Heart right ventricle (tissue), 16 donors: ENCODE results near the gene NUP85. TPM values are rescaled to one million over a fixed set of nuclear protein-coding genes. Genes with fewer than 3 reads are reported as not detected.
"Not testable (repeated sequence)": the region's sequence is repeated elsewhere in the genome, so short reads cannot be mapped to it uniquely, and the experiment has no call there.

ENCODE experiments used
- ATAC-seq, 8 donors: fragments of 200-7000 bp; cut with Tn5 transposase; one replicate each; pipeline ENCODE4 v1.9.1; 2020; ENCODE audit warnings: mild to moderate bottlenecking in 8 of 8, moderate library complexity in 8 of 8, moderate number of reproducible peaks in 1 of 8
- DNase-seq, 2 donors: peaks; one replicate each; pipeline ENCODE4 v3.0.0-alpha.2; 2020
- H3K27ac ChIP-seq, 10 donors: fragments of 200-600 bp; sonication (generic) in 2 of 10; one replicate each; pipeline versions ENCODE4 v1.5.0 to v1.8.0; 2020 to 2022; ENCODE audit warnings: mild to moderate bottlenecking in 3 of 10
- H3K27me3 ChIP-seq, 7 donors: fragments of 200-600 bp; one replicate each; pipeline ENCODE4 v1.8.0; 2021 to 2022; ENCODE audit warnings: mild to moderate bottlenecking in 2 of 7
- H3K36me3 ChIP-seq, 9 donors: fragments of 200-600 bp; sonication (generic) in 1 of 9; one replicate each; pipeline versions ENCODE4 v1.5.0 to v1.8.0; 2020 to 2022; ENCODE audit warnings: mild to moderate bottlenecking in 2 of 9
- H3K4me1 ChIP-seq, 9 donors: fragments of 200-600 bp; sonication (generic) in 1 of 9; one replicate each; pipeline versions ENCODE4 v1.5.0 to v1.8.0; 2020 to 2022; ENCODE audit warnings: mild to moderate bottlenecking in 4 of 9
- H3K4me3 ChIP-seq, 10 donors: fragments of 200-600 bp; sonication (generic) in 2 of 10; one replicate each; pipeline versions ENCODE4 v1.5.0 to v1.8.0; 2020 to 2022; ENCODE audit warnings: mild to moderate bottlenecking in 7 of 10, moderate library complexity in 2 of 10
- H3K9me3 ChIP-seq, 11 donors: fragments of 200-600 bp in 10 of 11; sonication (generic) in 2 of 11; one replicate each; pipeline versions ENCODE4 v1.5.0 to v1.8.0; 2013 to 2022; ENCODE audit warnings: mild to moderate bottlenecking in 2 of 11, control low read depth in 1 of 11, moderate library complexity in 1 of 11
- WGBS, 2 donors: extraction: QIAGEN DNeasy Blood & Tissue Kit; methylation state at CpG; one replicate each; pipeline ENCODE4 v1.1.7; 2013; ENCODE audit warnings: inconsistent platforms in 1 of 2; 5-methylcytosine and 5-hydroxymethylcytosine counted together
- intact Hi-C, 10 donors: fragments of 100-400 bp; cut with DNase I; formaldehyde crosslinking; loops; one replicate each; pipeline versions ENCODE4 v1.11.1 to v1.14.2; 2022
- polyA plus RNA-seq, 2 donors: library from polyadenylated mRNA; stranded (reverse); fragments of 200-250 nt; gene quantifications; one replicate each; pipeline ENCODE4 v1.2.3, GENCODE V29; 2013
- total RNA-seq, 10 donors: library from RNA; stranded (reverse); fragmentation: NEBNext Ultra II Directional in 3 of 10; extraction: Animal tissue kit (Norgen Biotek cat#: 25700) in 3 of 10; gene quantifications; one replicate each; pipeline versions ENCODE4 v1.2.1 to v1.2.4, GENCODE V29; 2021 to 2023
- TF ChIP-seq, protein P1 (sequence below), 9 donors: fragments of 200-600 bp; sonication (generic) in 2 of 9; IDR thresholded peaks; one replicate each; pipeline versions ENCODE4 v1.5.0 to v1.8.0; 2021 to 2022; ENCODE audit warnings: antibody characterized with exemption in 9 of 9, mild to moderate bottlenecking in 5 of 9, moderate library complexity in 1 of 9
- donor health status: Arrhythmogenic right ventricular cardiomyopathy.
- donor health status: ischemic (EF 13 %, LVEDD 7.1; RV severe dilation, severe dysfunction).
- donor health status: healthy with polysubstance abuse.
- donor health status: DM: no; HTN: yes; CAD: no.
- donor health status: DM: no; HTN: no; CAD: no.
- donor health status: ischemic (EF 25% LVEDD 6.9; RV normal size, moderate dysfunction).
- donor health status: ischemic (EF 25% LVEDD 5.7; RV mildly dilated, moderate dysfunction).
- donor health status: healthy.
- donor health status: DM: yes; HTN: yes; CAD: no.
- donor health status: Ischemic cardiomyopathy.
- donor health status: ischemic (EF 35%, LVEDD 5.7; RV mildly dilated, moderate dysfunction).
- donor health status: nonischemic (EF 11% LVEDD 7.7; RV severe dilation, severe dysfunction).
- donor health status: DM: yes; HTN: yes; CAD: no.
- donor health status: PGD.
- donor health status: ischemic (EF 29% LVEDD 5.4; RV normal size, mild dysfunction).
- donor health status: nonischemic (EF 23%, LVEDD 6.1; RV moderate dilation, normal function).

The NUP85 gene
- total and polyA plus RNA-seq, 12 donors: 16.2 to 39.0 (median 23.3) TPM

DNA sequence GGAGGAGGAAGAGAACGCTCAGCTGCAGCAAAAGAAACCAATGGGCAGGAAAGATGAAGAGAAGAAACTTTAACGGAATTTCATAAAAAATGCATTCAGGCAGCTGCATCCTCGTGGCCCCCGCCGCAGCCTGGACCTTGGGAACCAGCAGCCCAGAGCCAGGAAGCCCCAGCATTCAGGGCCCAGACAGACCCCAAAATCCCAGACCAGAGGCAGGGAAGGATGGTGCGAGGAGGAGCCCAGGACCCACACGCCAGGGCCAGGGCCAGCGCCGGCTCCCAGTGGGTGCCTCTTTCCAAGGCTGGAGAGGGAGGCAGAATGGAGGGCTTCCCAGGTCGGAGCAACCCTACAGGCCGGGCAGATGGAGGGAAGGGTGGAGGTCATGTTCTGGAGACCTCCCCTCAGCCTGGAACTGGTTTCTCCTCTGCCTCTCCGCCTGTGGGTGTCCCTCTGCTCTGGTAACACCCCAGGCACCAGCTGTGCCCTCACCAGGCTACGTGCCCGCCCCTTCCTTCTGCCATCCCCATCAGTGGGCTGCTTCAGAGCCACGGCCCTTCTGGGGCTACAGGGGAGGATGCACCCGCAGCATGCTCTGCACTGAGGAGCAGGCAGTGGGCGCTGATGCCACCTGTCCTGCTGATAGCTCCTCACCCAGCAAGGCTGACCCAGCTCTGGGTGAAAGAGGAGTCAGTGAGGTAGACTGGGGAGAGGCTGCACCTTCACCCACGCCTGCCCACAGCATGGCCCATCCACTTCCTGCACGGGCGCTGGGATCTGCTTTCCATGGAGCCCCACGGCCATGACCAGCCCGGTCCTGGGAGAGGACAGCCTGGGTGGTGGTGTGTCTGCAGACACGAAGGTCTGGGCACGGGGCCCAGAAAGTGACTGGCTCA is 66.7 kb downstream of the NUP85 start:
- Histone ChIP-seq H3K27ac (peak overlapping the region in 9 of 10 donors; percentile 81 to 98 (median 90)), H3K9me3 (no peaks in the 10 kb centered on the region), H3K4me1 (peaks cover 4 to 49% (median 37%) of the 10 kb centered on the region in 9 donors), H3K27me3 (no peaks in the 10 kb centered on the region), H3K4me3 (peak overlapping the region; percentile 65 to 100 (median 96)), H3K36me3 (peaks cover 0 to 27% (median 0%) of the 10 kb centered on the region in 9 donors)
- peak in 6 of 8 donors; percentile 20 to 63 (median 26) for ATAC-seq
- peak in 1 of 2 donors; percentile 70 for DNase-seq
- intact Hi-C loops: loop anchor here in 4 of 10 donors (2.0 to 5.0 kb wide), 3 partner anchors 17 to 140 kb away; partner anchors contain the start of genes GRB2 (in 1 of the 4) and SLC25A19 (in 1 of the 4)
- 53 to 59% methylated on average over 24 of the region's 24 CpGs for WGBS, 2 donors
- TF ChIP-seq, protein P1, sequence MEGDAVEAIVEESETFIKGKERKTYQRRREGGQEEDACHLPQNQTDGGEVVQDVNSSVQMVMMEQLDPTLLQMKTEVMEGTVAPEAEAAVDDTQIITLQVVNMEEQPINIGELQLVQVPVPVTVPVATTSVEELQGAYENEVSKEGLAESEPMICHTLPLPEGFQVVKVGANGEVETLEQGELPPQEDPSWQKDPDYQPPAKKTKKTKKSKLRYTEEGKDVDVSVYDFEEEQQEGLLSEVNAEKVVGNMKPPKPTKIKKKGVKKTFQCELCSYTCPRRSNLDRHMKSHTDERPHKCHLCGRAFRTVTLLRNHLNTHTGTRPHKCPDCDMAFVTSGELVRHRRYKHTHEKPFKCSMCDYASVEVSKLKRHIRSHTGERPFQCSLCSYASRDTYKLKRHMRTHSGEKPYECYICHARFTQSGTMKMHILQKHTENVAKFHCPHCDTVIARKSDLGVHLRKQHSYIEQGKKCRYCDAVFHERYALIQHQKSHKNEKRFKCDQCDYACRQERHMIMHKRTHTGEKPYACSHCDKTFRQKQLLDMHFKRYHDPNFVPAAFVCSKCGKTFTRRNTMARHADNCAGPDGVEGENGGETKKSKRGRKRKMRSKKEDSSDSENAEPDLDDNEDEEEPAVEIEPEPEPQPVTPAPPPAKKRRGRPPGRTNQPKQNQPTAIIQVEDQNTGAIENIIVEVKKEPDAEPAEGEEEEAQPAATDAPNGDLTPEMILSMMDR (IDR thresholded peaks at IDR 0.05): no peak

DNA sequence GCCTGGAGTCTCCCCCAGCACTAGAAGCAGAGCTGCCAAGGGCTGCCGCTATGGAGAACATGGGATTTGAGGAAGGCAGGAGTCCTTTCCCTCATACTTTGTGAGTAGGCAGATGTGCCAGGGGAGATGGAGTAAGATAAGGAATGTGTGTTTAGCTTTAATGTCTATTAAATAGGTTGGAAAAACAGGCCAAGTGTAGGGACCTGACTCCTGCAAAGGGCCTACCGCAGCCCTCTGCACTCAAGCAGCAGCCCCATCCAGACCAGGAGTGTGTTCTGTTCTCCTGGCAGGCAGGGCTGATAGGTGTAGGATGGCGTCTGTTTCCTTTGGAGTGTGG is 67.3 kb downstream of the NUP85 start:
- peaks cover 4 to 43% (median 31%) of the 10 kb centered on the region in 9 donors for H3K4me1 ChIP-seq
- 48 to 59% methylated on average over 3 of the region's 3 CpGs for WGBS, 2 donors
- H3K4me3 ChIP-seq: peak overlapping the region in 1 of 10 donors; percentile 100
- intact Hi-C loops: loop anchor here in 3 of 10 donors (5.0 kb wide), 2 partner anchors 134 to 139 kb away; partner anchors contain the start of gene GRB2 (in 1 of the 3)
- ATAC-seq (peak in 1 of 8 donors; percentile 3), DNase-seq (no peak)
- peak overlapping the region in 4 of 10 donors; percentile 1 to 97 (median 20) for H3K27ac ChIP-seq
- H3K36me3 ChIP-seq: peaks cover 0 to 31% (median 0%) of the 10 kb centered on the region in 9 donors
- H3K27me3 ChIP-seq: no peaks in the 10 kb centered on the region
- H3K9me3 ChIP-seq: no peaks in the 10 kb centered on the region
- TF ChIP-seq, protein P1 (IDR thresholded peaks at IDR 0.05): no peak

DNA sequence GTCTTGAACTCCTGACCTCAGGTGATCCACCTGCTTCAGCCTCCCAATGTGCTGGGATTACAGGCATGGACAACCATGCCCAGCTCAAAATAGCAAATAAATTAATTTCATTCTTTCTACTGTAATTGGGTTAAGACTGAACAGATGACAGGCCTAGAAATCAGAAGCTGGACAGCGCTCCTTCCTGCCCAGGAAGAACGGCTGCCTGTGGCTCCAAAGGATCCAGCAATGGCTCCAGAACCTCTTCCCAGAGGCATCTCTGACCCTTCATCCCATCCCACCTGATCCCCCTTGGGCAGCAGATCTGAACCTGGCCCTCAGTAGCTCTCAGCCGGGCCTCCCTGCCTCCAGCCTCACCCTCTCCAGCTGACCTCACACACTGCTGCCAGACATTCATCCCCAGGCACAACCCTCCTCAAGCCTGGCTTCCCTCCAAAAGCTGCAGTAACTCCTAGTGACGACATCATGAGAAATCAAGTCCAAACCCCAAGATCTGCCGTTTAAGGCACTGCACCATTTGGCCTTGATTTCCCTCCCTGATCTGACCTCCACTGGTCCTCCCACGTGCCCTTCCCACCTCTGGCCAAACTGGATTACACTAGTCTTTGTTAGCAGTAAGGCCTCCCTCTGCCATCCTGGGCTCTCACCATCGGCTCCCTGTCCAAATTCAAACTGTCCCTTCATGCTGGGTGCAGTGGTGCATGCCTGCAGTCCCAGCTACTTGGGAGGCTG is 68.7 kb downstream of the NUP85 start:
- Histone ChIP-seq H3K4me1 (peaks cover 4 to 35% (median 29%) of the 10 kb centered on the region in 9 donors), H3K9me3 (no peaks in the 10 kb centered on the region), H3K36me3 (peaks cover 0 to 44% (median 0%) of the 10 kb centered on the region in 9 donors), H3K27me3 (no peaks in the 10 kb centered on the region), H3K4me3 (no peak overlapping the region), H3K27ac (no peak overlapping the region)
- TF ChIP-seq, protein P1 (IDR thresholded peaks at IDR 0.05): no peak
- DNase-seq (no peak), ATAC-seq (no peak)
- WGBS, 2 donors: 70 to 74% methylated on average over 7 of the region's 7 CpGs
- intact Hi-C loops: loop anchor here in 3 of 10 donors (5.0 kb wide), 2 partner anchors 133 to 138 kb away; partner anchors contain the start of gene GRB2 (in 1 of the 3)

DNA sequence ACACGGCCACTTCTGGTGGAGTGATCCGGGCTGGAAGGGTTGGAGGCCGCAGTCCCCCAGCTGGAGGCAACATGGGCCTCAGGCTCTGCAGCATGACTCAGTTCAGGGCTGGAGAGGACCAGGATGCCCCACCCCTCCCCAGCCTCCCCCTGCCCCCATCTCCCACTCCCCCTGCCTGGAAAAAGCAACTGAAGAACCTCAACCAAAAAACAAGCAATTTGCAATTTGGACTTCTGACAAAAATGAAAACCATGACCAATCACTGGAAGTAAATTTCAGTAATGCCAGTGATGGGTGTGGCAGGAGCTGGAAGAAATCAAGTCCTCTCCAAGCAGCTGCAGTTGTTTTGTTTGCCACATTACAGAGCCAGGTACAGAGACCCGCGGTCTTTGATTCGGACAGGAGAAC is 72.2 kb downstream of the NUP85 start:
- no peak for ATAC-seq
- peaks cover 0 to 13% (median 7%) of the 10 kb centered on the region in 9 donors for H3K4me1 ChIP-seq
- DNase-seq: no peak
- TF ChIP-seq, protein P1 (IDR thresholded peaks at IDR 0.05): no peak
- no peaks in the 10 kb centered on the region for H3K9me3 ChIP-seq
- peaks cover 0 to 78% (median 0%) of the 10 kb centered on the region in 9 donors for H3K36me3 ChIP-seq
- H3K27me3 ChIP-seq: no peaks in the 10 kb centered on the region
- intact Hi-C loops: no loop called here
- WGBS, 2 donors: 89 to 93% methylated on average over 6 of the region's 6 CpGs
- no peak overlapping the region for H3K4me3 ChIP-seq
- no peak overlapping the region for H3K27ac ChIP-seq

GRCh38 chr17:75280189-75280588 is 74.7 kb downstream of the NUP85 start:
- H3K9me3 ChIP-seq, DNase-seq, ATAC-seq, H3K4me3 ChIP-seq, H3K4me1 ChIP-seq, H3K27ac ChIP-seq, H3K27me3 ChIP-seq, intact Hi-C loops: not testable (repeated sequence)
- WGBS, 2 donors: 96% methylated on average over 4 of the region's 4 CpGs
- peaks cover 0 to 79% (median 0%) of the 10 kb centered on the region in 9 donors for H3K36me3 ChIP-seq
